RWPE1 (cell line): Measurements from ENCODE around the gene SEMA6A.

Experiments used
- CTCF ChIA-PET: fragments of 350-600 bp; sonication (Branson Sonifier 250); formaldehyde crosslinking; extraction: SDS; loops from one replicate; lab custom pipeline; 2021; lab: Yijun Ruan, JAX
- POLR2A ChIA-PET: fragments of 400-600 bp; formaldehyde crosslinking; extraction: SDS; loops from one replicate; lab custom pipeline; 2020; ENCODE audit warnings: antibody characterized with exemption; ENCODE audit not compliant: low non-redundant PET; lab: Yijun Ruan, JAX
- DNase-seq: peaks from one replicate; pipeline ENCODE4 v3.0.0; 2012; ENCODE audit warnings: low spot score
- H3K27ac ChIP-seq: fragments of 450-650 bp; 2 replicates; pipeline ENCODE4 v1.5.1; 2017
- CTCF ChIP-seq: fragments of 450-650 bp; conservative IDR thresholded peaks from 2 replicates; pipeline ENCODE4 v1.5.1; 2017; ENCODE audit warnings: low read depth, mild to moderate bottlenecking

Gene SEMA6A

GRCh38 chr5:116559239-116559638, 15.4 kb downstream of the SEMA6A start:
- ChIA-PET CTCF (no interaction called here), POLR2A (no interaction called here)
- no peak overlapping the region for H3K27ac ChIP-seq
- DNase-seq, result no peak
- no peak for TF ChIP-seq CTCF

DNA sequence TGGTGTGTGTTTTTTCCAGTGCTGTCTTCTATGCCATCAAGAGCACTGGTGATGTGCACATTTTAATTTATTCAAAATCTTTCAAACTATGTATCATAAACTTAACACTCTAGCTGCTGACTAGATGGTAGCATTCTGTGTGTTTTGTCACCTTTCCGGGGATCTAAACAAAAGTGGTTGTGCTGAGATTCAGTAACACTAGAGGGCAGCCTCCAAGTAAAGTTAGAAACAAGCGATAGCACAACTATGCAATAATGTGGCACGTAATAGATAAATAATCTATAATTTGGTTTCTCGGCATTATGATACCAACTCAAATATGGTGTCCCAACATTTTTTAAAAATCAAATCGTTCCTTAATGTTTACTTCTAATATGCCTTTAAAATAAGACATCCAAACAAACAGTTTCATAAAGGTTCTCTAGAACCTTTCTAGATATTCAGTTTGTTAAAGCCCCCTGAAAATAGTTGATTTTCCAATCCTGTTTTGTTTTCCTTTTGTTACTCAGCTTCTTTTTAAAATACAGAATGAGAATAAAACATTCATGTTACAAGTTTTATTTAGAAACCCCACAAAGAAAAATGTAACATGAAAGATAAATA, 16.9 kb downstream of the SEMA6A start:
- ChIA-PET POLR2A (no interaction called here), CTCF (interaction anchor here (0.7 kb wide), 1 partner anchor 416 kb away, joined by 4 read pairs; no protein-coding TSS in a partner anchor)
- no peak for DNase-seq
- peak; percentile 63 for TF ChIP-seq CTCF
- no peak overlapping the region for H3K27ac ChIP-seq

DNA sequence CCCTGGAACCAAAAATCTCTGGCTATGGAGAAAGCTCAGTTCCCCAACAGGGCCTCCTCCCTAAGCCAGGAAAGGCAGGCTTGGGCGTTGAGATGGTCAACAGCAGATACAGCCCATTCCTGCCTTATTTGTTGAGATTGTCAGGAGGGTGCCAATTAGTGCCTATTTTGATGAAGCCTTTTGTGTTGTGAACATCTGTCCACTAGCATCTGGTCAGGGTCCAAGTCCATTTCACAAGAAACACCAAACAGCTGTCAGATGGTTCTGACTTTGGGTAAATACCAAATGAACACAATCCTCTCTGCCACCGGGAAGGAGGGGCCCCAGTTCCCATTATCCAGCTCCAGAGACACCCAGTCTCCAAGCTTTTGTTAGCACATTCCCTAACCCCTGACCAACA, 19.9 kb downstream of the SEMA6A start:
- CTCF ChIA-PET, result interaction anchor here (0.6 to 0.7 kb wide), 2 partner anchors 47 to 290 kb away, joined by 3 to 5 read pairs; no protein-coding TSS in a partner anchor
- no peak for TF ChIP-seq CTCF
- DNase-seq, result no peak
- no peak overlapping the region for H3K27ac ChIP-seq
- POLR2A ChIA-PET, result no interaction called here

DNA sequence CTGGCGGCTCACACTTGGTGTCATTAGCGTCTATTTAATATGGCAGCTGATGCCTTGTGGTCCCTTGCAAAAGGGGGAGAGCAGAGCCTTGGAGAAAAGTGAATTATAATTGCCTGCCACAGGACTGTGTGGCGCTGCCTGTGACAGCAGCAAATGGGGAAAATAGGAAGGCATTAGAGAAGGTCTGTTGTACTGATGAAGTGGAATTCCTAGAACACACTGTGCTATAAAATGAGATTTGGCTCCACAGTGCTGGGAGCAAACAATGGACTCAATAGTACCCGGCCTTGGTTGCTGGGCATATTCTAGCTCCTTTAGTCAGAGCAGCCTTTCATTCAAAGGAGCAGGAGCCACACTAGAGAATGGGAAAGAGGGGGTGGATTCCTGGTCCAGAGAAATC, 21.3 kb downstream of the SEMA6A start:
- CTCF ChIA-PET, result interaction anchor here (0.6 kb wide), 1 partner anchor 353 kb away, joined by 3 read pairs; no protein-coding TSS in a partner anchor
- POLR2A ChIA-PET, result no interaction called here
- H3K27ac ChIP-seq, result no peak overlapping the region
- no peak for TF ChIP-seq CTCF
- no peak for DNase-seq

GRCh38 chr5:116550082-116550481, 24.5 kb downstream of the SEMA6A start:
- ChIA-PET POLR2A (no interaction called here), CTCF (no interaction called here)
- DNase-seq, result no peak
- TF ChIP-seq CTCF, result no peak
- H3K27ac ChIP-seq, result no peak overlapping the region

DNA sequence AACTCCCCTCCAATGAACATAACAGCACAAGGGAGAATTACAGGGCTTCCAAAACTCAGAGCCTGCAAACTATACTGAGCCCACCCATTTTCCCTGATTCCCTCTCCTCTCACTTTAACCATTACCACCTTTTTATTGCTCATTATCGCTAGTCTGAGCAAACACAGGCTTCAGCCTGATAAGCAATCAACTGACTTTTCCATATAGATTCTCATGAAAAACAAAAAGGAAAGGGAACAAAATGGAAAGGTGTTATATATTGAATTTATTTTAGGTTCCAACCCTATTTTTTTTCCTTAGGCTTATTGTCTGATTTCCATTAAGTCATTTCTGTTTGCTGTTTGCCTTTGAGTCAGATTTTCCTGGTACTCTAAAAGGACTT, 27.9 kb downstream of the SEMA6A start:
- no peak for DNase-seq
- H3K27ac ChIP-seq, result no peak overlapping the region
- POLR2A ChIA-PET, result no interaction called here
- no peak for TF ChIP-seq CTCF
- CTCF ChIA-PET, result no interaction called here
